C4-2B (cell line): ENCODE measurements around the gene GPR137.

Experiments
- H3K27ac ChIP-seq: fragments of 450-650 bp; 2 replicates; pipeline ENCODE4 v1.5.1; 2017
- ZFX ChIP-seq: fragments of 450-650 bp; IDR thresholded peaks from 2 replicates; pipeline ENCODE4 v1.6.1; 2017
- TF ChIP-seq, protein P1 (sequence below): fragments of 450-650 bp; conservative IDR thresholded peaks from 2 replicates; pipeline ENCODE4 v1.5.1; 2017; ENCODE audit warnings: mild to moderate bottlenecking

Gene GPR137

GRCh38 chr11:64267207-64267945 is 18.3 kb upstream of the GPR137 start:
- TF ChIP-seq ZFX = no peak
- peak overlapping the region; percentile 95; the same call in 1 of the 2 replicates for H3K27ac ChIP-seq

GRCh38 chr11:64268025-64268892 is 17.4 kb upstream of the GPR137 start:
- no peak for TF ChIP-seq ZFX
- TF ChIP-seq, protein P1, sequence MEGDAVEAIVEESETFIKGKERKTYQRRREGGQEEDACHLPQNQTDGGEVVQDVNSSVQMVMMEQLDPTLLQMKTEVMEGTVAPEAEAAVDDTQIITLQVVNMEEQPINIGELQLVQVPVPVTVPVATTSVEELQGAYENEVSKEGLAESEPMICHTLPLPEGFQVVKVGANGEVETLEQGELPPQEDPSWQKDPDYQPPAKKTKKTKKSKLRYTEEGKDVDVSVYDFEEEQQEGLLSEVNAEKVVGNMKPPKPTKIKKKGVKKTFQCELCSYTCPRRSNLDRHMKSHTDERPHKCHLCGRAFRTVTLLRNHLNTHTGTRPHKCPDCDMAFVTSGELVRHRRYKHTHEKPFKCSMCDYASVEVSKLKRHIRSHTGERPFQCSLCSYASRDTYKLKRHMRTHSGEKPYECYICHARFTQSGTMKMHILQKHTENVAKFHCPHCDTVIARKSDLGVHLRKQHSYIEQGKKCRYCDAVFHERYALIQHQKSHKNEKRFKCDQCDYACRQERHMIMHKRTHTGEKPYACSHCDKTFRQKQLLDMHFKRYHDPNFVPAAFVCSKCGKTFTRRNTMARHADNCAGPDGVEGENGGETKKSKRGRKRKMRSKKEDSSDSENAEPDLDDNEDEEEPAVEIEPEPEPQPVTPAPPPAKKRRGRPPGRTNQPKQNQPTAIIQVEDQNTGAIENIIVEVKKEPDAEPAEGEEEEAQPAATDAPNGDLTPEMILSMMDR = no peak
- H3K27ac ChIP-seq = peak overlapping the region; percentile 95

GRCh38 chr11:64268893-64269539 is 16.6 kb upstream of the GPR137 start:
- H3K27ac ChIP-seq = peak overlapping the region; percentile 95

DNA sequence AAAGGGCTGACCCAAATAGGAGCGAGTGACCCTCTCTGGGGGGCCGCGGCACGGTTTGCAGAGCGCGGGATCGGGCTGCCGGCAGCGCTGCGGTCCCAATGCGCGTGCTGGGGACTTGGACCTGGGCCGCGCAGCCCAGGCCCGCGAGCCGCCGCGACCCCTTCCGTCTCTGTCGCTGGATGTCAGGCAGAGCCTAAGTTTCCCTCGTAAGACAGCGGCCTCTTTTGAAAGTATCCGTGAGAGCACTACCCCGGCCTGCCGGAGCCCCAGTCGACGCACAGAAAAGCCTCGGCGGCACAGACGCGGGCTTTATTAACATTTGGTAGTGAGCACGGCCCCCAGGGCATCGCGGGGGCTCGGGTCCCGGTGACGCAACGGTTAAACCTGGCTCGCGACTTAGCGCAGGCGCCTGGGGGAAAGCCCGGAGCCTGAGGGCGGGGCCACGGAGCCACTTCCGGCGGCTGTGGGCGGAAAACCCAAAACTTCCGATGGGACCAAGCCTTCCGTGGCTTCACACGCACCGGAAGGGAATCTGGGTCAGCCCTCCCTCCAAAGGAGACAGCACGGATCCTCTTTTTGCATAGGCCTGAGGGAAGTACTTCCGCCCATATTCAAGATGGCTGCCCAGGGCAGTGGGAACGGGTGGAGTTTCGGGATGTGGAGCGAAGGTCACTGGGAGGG is 16.0 kb upstream of the GPR137 start:
- TF ChIP-seq, protein P1 = no peak
- TF ChIP-seq ZFX = 0 out of 2 replicates have a peak, but pooled peaks have one; percentile 31
- peak overlapping the region; percentile 95 for H3K27ac ChIP-seq

More at GRCh38 chr11:64268893-64269539, 16.6 kb upstream of the GPR137 start:
- TF ChIP-seq, protein P1 = no peak
- TF ChIP-seq ZFX = peak; percentile 59; the same call in 1 of the 2 replicates

DNA sequence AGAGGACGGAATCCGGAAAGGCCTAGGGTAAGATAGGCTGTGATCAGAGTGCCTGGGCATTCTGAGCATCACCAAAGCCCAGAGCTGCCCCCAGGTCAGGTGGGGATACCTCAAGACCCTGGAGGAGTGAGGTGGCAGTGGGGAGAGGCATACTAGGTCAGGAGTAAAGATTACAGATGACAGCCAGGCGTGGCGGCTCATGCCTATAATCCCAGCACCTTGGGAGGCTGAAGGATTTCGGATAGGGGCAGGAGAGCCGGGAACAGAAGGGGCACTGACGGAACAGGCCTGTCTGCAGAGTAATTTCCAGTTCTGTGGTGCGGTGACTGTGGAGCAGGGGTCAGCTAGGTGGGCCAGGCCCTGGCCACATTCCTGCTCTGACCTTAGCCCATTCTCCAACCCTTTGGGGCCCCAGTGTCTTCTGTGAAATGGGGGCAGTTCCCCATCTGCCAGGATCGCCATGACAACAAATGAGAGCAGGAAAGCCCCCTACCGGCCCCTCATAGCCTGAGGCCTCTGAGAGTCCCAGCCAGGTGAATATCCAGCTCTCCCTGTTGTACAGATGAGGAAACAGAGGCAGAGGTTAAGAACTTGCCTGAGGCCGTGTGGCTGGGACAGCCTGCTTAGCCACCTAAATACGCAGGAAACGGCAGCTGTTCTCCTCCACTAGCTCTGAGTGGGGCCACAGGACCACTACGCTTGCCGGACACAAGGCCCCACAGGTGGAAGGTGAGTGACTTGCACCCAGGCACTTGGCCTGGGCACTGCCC is 10.4 kb upstream of the GPR137 start:
- H3K27ac ChIP-seq = no peak overlapping the region
- TF ChIP-seq ZFX = no peak
- TF ChIP-seq, protein P1 = no peak

DNA sequence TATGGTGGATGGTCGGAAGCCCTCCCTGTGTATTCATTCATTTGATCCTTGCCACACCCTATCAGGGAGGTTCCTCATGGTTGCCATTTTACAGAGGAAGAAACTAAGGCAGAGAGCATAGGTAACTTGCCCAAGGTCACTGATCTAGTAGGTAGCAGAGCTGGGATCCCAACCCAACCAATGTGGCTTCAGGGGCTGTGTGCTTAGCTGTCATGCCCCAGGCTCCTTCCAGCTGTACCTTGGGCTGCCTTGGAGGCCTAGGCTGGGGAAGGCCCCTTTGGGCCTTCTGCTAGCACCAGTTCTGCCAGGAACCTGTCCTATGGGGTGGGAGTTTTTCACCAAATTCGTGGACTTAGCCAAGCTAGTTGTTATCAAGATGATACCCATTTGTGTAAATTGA is 9.8 kb upstream of the GPR137 start:
- no peak for TF ChIP-seq ZFX
- TF ChIP-seq, protein P1 = no peak
- no peak overlapping the region for H3K27ac ChIP-seq
